ENCODE measurements around the gene FILIP1L.
"Not testable (repeated sequence)": the region's sequence is repeated elsewhere in the genome, so short reads cannot be mapped to it uniquely, and the experiment has no call there.

Gene FILIP1L

GRCh38 chr3:100099621-100100020 lies 14.7 kb downstream of the FILIP1L start:
- no peak for DNase-seq (ENCODE audit: low read depth, low spot score)

GRCh38 chr3:100098784-100099070 lies 15.6 kb downstream of the FILIP1L start:
- DNase-seq (ENCODE audit: low read depth, low spot score) = no peak

- no peak for DNase-seq (ENCODE audit: low read depth, low spot score)
Measured at GRCh38 chr3:100097919-100098783, 16.1 kb downstream of the FILIP1L start.

GRCh38 chr3:100096866-100097265 lies 17.4 kb downstream of the FILIP1L start:
- DNase-seq (ENCODE audit: low read depth, low spot score) = no peak

- not testable (repeated sequence) for DNase-seq (ENCODE audit: low read depth, low spot score)
Measured at GRCh38 chr3:100096286-100096685, 18.0 kb downstream of the FILIP1L start.

GRCh38 chr3:100093831-100094230 lies 20.5 kb downstream of the FILIP1L start:
- no peak for DNase-seq (ENCODE audit: low read depth, low spot score)

GRCh38 chr3:100090669-100091005 lies 23.7 kb downstream of the FILIP1L start:
- DNase-seq (ENCODE audit: low read depth, low spot score) = no peak

- no peak for DNase-seq (ENCODE audit: low read depth, low spot score)
Measured at GRCh38 chr3:100089812-100090668, 24.3 kb downstream of the FILIP1L start.

- no peak for DNase-seq (ENCODE audit: low read depth, low spot score)
Measured at GRCh38 chr3:100088735-100089368, 25.4 kb downstream of the FILIP1L start.

- no peak for DNase-seq (ENCODE audit: low read depth, low spot score)
Measured at GRCh38 chr3:100087198-100087597, 27.1 kb downstream of the FILIP1L start.

- DNase-seq (ENCODE audit: low read depth, low spot score) = no peak
Measured at GRCh38 chr3:100086401-100086800, 27.9 kb downstream of the FILIP1L start.

GRCh38 chr3:100084100-100084806 lies 30.0 kb downstream of the FILIP1L start:
- no peak for DNase-seq (ENCODE audit: low read depth, low spot score)

- no peak for DNase-seq (ENCODE audit: low read depth, low spot score)
Measured at GRCh38 chr3:100083209-100083608, 31.1 kb downstream of the FILIP1L start.

- no peak for DNase-seq (ENCODE audit: low read depth, low spot score)
Measured at GRCh38 chr3:100082714-100083113, 31.6 kb downstream of the FILIP1L start.

- no peak for DNase-seq (ENCODE audit: low read depth, low spot score)
Measured at GRCh38 chr3:100081986-100082692, 32.2 kb downstream of the FILIP1L start.

- no peak for DNase-seq (ENCODE audit: low read depth, low spot score)
Measured at GRCh38 chr3:100081311-100081710, 33.0 kb downstream of the FILIP1L start.

GRCh38 chr3:100080573-100080972 lies 33.7 kb downstream of the FILIP1L start:
- DNase-seq (ENCODE audit: low read depth, low spot score) = no peak

- no peak for DNase-seq (ENCODE audit: low read depth, low spot score)
Measured at GRCh38 chr3:100079328-100079727, 35.0 kb downstream of the FILIP1L start.

- no peak for DNase-seq (ENCODE audit: low read depth, low spot score)
Measured at GRCh38 chr3:100076731-100077529, 37.4 kb downstream of the FILIP1L start.
